Psoas muscle (tissue), 8 donors: Measurements from ENCODE around the gene AARS1. TPM values are rescaled to one million over a fixed set of nuclear protein-coding genes. Genes with fewer than 3 reads are reported as not detected.
"Not testable (repeated sequence)": the region's sequence is repeated elsewhere in the genome, so short reads cannot be mapped to it uniquely, and the experiment has no call there.

Experiments used
- ATAC-seq, 4 donors: fragments of 200-7000 bp; cut with Tn5 transposase; one replicate each; pipeline ENCODE4 v1.9.1; 2020; ENCODE audit warnings: moderate library complexity in 3 of 4, mild to moderate bottlenecking in 2 of 4
- DNase-seq, 2 donors: peaks; one replicate each; pipeline ENCODE4 v3.0.0-alpha.2; 2020
- H3K27ac ChIP-seq: fragments of 200-600 bp; one replicate; pipeline ENCODE4 v1.8.0; 2022
- H3K27me3 ChIP-seq, 3 donors: fragments of 200-600 bp in 1 of 3; one replicate each; pipeline versions ENCODE4 v1.6.1 to v1.8.0; 2013 to 2022; ENCODE audit warnings: low read length in 2 of 3, mild to moderate bottlenecking in 2 of 3, moderate library complexity in 1 of 3; ENCODE audit not compliant: insufficient read depth in 3 of 3
- H3K36me3 ChIP-seq, 2 donors: fragments of 200-600 bp in 1 of 2; one replicate each; pipeline versions ENCODE4 v1.6.1 to v1.8.0; 2013 to 2022; ENCODE audit warnings: low read depth in 1 of 2, mild to moderate bottlenecking in 1 of 2, moderate library complexity in 1 of 2; ENCODE audit not compliant: insufficient read depth in 1 of 2
- H3K4me1 ChIP-seq: fragments of 200-600 bp; one replicate; pipeline ENCODE4 v1.8.0; 2022
- H3K4me3 ChIP-seq: fragments of 200-600 bp; one replicate; pipeline ENCODE4 v1.8.0; 2022; ENCODE audit warnings: mild to moderate bottlenecking
- H3K9me3 ChIP-seq: fragments of 200-600 bp; one replicate; pipeline ENCODE4 v1.8.0; 2022
- CTCF ChIP-seq: fragments of 200-600 bp; IDR thresholded peaks from one replicate; pipeline ENCODE4 v1.8.0; 2022; ENCODE audit warnings: antibody characterized with exemption
- WGBS, 3 donors: extraction: QIAGEN DNeasy Blood & Tissue Kit; methylation state at CpG; one replicate each; pipeline versions ENCODE4 v1.1.6 to v1.1.7; 2013; 5-methylcytosine and 5-hydroxymethylcytosine counted together
- intact Hi-C, 2 donors: fragments of 100-400 bp; cut with DNase I; formaldehyde crosslinking; loops; one replicate each; pipeline versions ENCODE4 v1.11.0 to v1.14.2; 2022
- long read RNA-seq, 2 donors: library from polyadenylated mRNA; unstranded; transcript quantifications; one replicate each; pipeline ENCODE4 v2.0.0, GENCODE V29; 2021
- polyA plus RNA-seq, 3 donors: library from polyadenylated mRNA; stranded (reverse); fragments of 200-250 nt; gene quantifications; one replicate each; pipeline ENCODE4 v1.2.3, GENCODE V29; 2013
- total RNA-seq, 4 donors: library from RNA; stranded (reverse); fragmentation: NEBNext Ultra II Directional in 2 of 4; extraction: Animal tissue kit (Norgen Biotek cat#: 25700) in 2 of 4; gene quantifications; one replicate each; pipeline versions ENCODE4 v1.2.1 to v1.2.4, GENCODE V29; 2021 to 2023
- donor health status: healthy with polysubstance abuse.
- donor health status: DM: no; HTN: no; CAD: no; lungs with moderate emphysema.
- donor health status: Bipolar disorder and iron deficiency.
- donor health status: healthy.
- donor health status: DM: yes; HTN: yes; CAD: no.
- donor health status: DM: no; HTN: no; CAD: no.
- donor health status: DM: no; HTN: no; CAD: no.
- donor health status: DM: yes; HTN: yes; CAD: no.

Gene AARS1
- total RNA-seq (10 to 100 TPM; 48.4 to 86.3 (median 77.7) TPM), polyA plus RNA-seq (10 to 100 TPM; 37.4 to 63.9 (median 58.0) TPM)
- long read RNA-seq, donor 1, transcript AARS-201 (21 exons, 3,477 nt): major isoform, 31 of 39 reads
- long read RNA-seq, donor 1, partial matches to known transcripts: 4 of 39 reads
- long read RNA-seq, donor 1, other reads (novel, unspliced or antisense): 4 of 39 reads
- long read RNA-seq, donor 2, transcript AARS-201 (21 exons, 3,477 nt): major isoform, 80 of 130 reads
- long read RNA-seq, donor 2, partial matches to known transcripts: 32 of 130 reads
- long read RNA-seq, donor 2, other reads (novel, unspliced or antisense): 18 of 130 reads

GRCh38 chr16:70289229-70290094 lies at the start of gene AARS1:
Gene AARS1 (minus strand): TSS chr16:70289506. CDS start chr16:70282763, 6,743 bp downstream.
- 1 to 3% (median 2%) methylated on average over 47 to 53 of the region's 53 CpGs for whole genome bisulfite sequencing, 3 donors
- H3K4me3 ChIP-seq: peak within 1 kb of the TSS; percentile 88
- ATAC-seq (peak; percentile 97 to 100 (median 99)), DNase-seq (peak; percentile 97)
- no peaks in the 10 kb centered on the region for H3K4me1 ChIP-seq
- intact Hi-C loops: no loop called here
- H3K9me3 ChIP-seq: no peaks in the 10 kb centered on the region
- no peak for TF ChIP-seq CTCF
- H3K27ac ChIP-seq: peak within 1 kb of the TSS; percentile 95
- H3K36me3 ChIP-seq: peaks cover 2 to 16% of the 10 kb centered on the region in 2 donors
- H3K27me3 ChIP-seq: no peaks in the 10 kb centered on the region

GRCh38 chr16:70337814-70338213 lies 48.5 kb upstream of the AARS1 start:
- no peak for TF ChIP-seq CTCF
- Histone ChIP-seq H3K4me3 (no peak overlapping the region), H3K9me3 (no peaks in the 10 kb centered on the region), H3K4me1 (no peaks in the 10 kb centered on the region), H3K27ac (no peak overlapping the region), H3K27me3 (no peaks in the 10 kb centered on the region), H3K36me3 (peaks cover 5 to 41% of the 10 kb centered on the region in 2 donors)
- no peak for DNase-seq
- WGBS, 3 donors: 96 to 98% (median 97%) methylated on average over 5 of the region's 5 CpGs
- intact Hi-C loops: no loop called here
- ATAC-seq: no peak

- H3K36me3 ChIP-seq: peaks cover 5 to 90% of the 10 kb centered on the region in 2 donors
- H3K4me1 ChIP-seq, H3K27me3 ChIP-seq, H3K27ac ChIP-seq, H3K4me3 ChIP-seq, H3K9me3 ChIP-seq: not testable (repeated sequence)
- 71 to 83% (median 77%) methylated on average over 5 to 6 of the region's 12 CpGs for WGBS, 3 donors
- intact Hi-C loops: loop anchor here in 1 of 2 donors (5.0 kb wide), 1 partner anchor 320 kb away; no protein-coding TSS in a partner anchor
- DNase-seq (peak in 1 of 2 donors; percentile 38), ATAC-seq (peak in 1 of 4 donors; percentile 31)
These were observed 43.4 kb upstream of the AARS1 start for GRCh38 chr16:70332728-70333127.

- intact Hi-C loops: loop anchor here in 1 of 2 donors (5.0 kb wide), 1 partner anchor 321 kb away; no protein-coding TSS in a partner anchor
- TF ChIP-seq CTCF: peak; percentile 57
- peak in 1 of 2 donors; percentile 60 for DNase-seq
- Histone ChIP-seq H3K27me3 (no peaks in the 10 kb centered on the region), H3K9me3 (no peaks in the 10 kb centered on the region), H3K4me1 (no peaks in the 10 kb centered on the region), H3K36me3 (peaks cover 5 to 95% of the 10 kb centered on the region in 2 donors), H3K27ac (peak overlapping the region; percentile 16), H3K4me3 (no peak overlapping the region)
- ATAC-seq: peak; percentile 78 to 91 (median 87)
- 47 to 63% (median 58%) methylated on average over 9 of the region's 9 CpGs for WGBS, 3 donors
These were observed 42.5 kb upstream of the AARS1 start for GRCh38 chr16:70331588-70332358.
